ENCODE data around the gene LECT2.

- TF ChIP-seq CTCF (IDR thresholded peaks at IDR 0.05 in 4 of 5, conservative IDR thresholded peaks at IDR 0.05 in 1 of 5): no peak
- TF ChIP-seq POLR2A (IDR thresholded peaks at IDR 0.05): no peak
These were observed 49.6 kb downstream of the LECT2 start for GRCh38 chr5:135905144-135905543.
